ENCODE measurements around the gene GNA12.

The GNA12 gene

DNA sequence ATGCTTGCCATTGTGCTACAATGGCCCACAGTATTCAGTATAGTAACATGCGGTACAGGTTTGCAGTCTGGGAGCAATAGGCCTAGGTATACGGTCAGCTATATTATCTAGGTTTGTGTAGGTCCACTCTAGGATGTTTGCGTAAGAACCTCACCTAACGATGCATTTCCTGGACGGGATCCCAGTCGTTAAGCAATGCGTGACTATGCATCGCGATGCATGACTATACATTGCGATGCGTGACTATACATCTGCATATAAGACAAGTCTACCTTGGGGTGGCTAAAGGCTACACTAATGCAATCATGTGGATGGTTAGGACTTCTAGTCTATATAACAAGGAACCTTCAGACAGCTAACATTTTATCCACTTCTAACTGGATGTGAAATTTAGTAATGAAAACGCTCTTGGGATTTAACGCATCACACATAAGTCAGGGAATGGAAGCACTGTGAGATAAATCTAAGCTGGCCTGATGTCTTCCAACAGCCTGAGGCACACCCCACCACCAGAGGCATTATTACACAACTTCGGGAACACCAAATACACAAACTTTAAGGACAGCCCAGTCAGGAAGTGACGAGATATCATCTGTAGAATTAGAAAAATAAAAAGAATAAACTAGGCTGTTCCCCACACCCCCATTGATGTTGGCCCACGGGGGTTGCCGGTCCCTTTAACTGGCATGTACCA, 9.2 kb downstream of the GNA12 start:
- DNase-seq, result peak; percentile 28

DNA sequence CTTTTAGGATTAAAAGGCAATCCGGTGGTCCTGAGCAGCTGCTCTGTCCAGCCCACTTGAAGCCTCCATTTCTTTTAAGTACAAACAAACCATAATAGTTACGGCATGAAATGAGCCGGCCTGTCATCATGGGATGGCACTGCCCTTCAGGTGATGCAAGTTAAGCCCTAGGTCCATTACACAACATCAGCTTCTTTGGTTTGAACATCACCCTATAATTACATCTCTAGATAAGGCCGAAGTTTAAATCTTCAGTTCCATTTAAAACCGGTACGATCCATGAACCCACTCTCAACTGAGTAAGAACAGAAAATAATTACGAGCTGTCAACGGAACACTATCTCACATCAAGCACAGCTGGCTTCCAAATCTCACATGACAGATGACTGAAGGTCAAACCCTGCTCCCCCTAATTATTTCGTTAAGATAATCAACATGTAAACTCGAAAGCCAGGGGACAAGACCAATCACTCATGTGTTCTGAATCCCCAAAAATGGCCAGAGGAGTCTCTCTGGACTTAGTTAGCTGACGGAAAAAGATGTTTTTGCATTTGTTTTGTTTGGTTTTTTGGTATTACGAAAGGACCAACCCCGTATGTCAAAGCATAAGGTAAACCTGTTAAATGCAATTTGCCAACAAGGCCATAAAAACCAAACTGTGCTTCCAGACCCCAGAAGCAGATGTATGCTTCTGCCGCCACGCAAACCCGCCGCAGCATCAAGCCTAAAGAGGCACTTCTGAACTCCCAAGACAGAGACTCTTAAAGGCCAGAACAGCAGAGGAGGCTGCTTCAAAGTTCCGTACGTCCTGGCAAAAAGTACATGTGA, 10.8 kb downstream of the GNA12 start:
- DNase-seq, result no peak

DNA sequence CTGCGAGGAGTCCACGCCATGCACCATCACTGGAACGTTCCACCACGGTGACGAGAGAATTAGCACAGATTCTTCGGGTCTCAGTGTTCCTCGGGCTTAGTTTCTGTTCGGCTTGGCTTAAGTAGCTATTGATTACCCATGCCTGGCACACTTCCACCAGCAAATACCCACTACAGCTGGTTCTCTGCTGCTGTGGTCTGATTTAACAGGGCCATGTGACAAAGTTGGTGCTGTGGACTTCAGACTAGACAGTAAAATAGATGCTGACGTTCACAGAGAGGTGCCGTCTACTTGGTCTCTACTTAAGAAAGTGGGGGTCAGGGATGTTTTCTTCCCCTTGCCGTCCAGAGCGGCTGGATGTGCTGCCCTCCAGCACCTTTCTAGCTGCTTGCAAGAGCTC, 11.6 kb downstream of the GNA12 start:
- no peak for DNase-seq

- no peak for DNase-seq
These were observed 13.3 kb downstream of the GNA12 start for GRCh38 chr7:2830609-2831376.

DNA sequence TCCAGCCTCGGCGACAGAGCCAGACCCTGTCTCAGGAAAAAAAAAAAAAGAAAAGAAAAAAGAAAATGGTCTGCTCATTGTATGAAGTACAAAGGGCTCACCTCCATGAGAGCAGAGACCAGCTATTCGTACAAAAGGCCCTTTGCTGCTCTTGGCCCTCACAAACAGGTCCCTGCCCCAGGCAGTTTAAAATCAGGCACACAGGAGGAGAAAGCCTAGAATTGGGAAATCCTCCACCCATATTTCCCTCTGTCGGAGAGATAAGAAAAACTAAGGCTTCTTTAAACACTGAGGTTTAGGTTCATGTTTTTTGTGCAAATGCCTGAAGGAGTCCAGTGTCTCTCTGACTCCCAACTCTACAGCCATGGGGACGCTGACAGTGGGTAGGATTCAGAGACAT, 15.1 kb downstream of the GNA12 start:
- no peak for DNase-seq

GRCh38 chr7:2826771-2827170, 17.3 kb downstream of the GNA12 start:
- no peak for DNase-seq

- DNase-seq, result no peak
These were observed 18.4 kb downstream of the GNA12 start for GRCh38 chr7:2825559-2826227.

- no peak for DNase-seq
These were observed 19.2 kb downstream of the GNA12 start for GRCh38 chr7:2824678-2825461.

GRCh38 chr7:2824026-2824677, 20.0 kb downstream of the GNA12 start:
- DNase-seq, result no peak

- no peak for DNase-seq
These were observed 21.0 kb downstream of the GNA12 start for GRCh38 chr7:2823130-2823529.

- no peak for DNase-seq
These were observed 22.1 kb downstream of the GNA12 start for GRCh38 chr7:2821842-2822507.

GRCh38 chr7:2821161-2821841, 22.8 kb downstream of the GNA12 start:
- peak; percentile 30 for DNase-seq

- DNase-seq, result no peak
These were observed 23.6 kb downstream of the GNA12 start for GRCh38 chr7:2820508-2820934.

DNA sequence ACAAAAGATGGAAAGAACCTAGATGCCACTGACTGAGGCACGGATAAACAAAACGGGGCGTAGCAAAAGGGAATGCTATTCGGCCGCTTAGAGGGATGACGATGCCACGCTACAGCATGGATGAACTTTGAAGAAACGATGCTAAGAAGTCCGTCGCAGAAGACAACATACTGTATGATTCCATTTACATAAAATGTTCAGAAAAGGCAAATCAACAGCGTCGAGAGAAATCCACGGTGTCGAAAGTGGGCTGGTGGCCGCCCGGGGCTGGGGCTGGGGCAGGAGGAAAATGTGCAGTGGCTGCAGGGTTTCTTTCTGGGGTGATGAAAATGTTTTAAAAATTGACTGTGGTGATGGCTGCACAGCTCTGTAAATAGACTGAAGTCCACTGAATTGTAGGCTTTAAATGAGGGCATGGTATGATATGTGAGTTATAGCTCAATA, 24.1 kb downstream of the GNA12 start:
- no peak for DNase-seq

GRCh38 chr7:2819161-2819953, 24.8 kb downstream of the GNA12 start:
- DNase-seq, result no peak

DNA sequence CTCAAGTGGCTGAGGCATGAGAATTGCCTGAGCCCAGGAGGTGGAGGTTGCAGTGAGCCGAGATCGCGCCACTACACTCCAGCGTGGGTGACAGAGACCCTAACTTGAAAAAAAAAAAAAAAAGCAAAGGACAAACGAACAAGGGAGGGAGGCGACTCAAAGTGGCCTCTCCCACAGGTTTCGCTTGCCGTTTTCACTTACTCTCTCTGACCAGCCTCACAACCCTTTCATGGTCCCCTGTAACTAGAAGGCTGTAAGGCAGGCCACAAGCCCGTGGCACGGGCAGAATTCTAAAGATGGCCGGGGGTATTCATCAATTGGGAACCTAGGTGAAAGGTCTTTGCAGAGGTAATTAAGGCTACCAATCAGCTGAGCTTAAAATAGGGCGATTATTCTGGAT, 25.5 kb downstream of the GNA12 start:
- no peak for DNase-seq

GRCh38 chr7:2818121-2818520, 26.0 kb downstream of the GNA12 start:
- DNase-seq, result no peak

DNA sequence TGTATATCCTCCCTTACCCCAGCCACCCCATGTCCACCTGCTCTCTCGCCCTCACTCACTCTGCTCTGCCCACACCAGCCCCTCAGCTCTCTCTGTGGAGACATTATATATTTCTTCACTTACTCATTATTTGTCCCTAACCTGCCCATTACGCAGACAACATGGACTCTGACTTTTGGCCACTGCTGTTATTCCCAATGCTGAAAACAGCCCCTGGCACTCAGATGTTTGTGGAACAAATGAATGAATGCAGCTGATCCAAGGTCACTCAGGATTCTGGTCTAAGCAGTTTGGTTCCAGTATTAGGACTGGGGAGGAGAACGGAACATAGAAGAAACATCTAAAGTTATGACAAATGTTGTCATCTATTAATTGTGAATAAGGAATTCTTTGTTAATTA, 26.7 kb downstream of the GNA12 start:
- no peak for DNase-seq

DNA sequence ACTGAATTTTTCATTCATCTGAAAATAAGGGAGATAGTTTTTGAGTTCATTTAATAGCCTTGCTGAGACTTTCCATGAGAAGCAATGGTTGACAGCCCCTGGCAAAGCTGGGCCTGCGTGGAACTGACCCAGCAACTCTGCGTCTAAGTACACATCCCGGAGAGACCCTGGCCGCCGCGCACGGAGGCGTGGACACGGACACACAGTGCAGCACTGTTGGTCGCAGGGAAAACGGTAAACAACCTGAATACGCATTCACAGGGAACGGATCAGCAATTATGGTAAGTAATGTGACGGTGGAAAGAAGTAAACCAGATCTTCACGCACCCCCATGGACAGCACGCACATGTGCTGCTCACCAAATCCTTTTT, 28.2 kb downstream of the GNA12 start:
- DNase-seq, result no peak
